ENCODE data around the gene S1PR5. TPM values are rescaled to one million over a fixed set of nuclear protein-coding genes. Genes with fewer than 3 reads are reported as not detected.

Gene S1PR5
- total and polyA plus RNA-seq, 2 experiments from 2014 or later = 4.6 to 8.0 TPM

DNA sequence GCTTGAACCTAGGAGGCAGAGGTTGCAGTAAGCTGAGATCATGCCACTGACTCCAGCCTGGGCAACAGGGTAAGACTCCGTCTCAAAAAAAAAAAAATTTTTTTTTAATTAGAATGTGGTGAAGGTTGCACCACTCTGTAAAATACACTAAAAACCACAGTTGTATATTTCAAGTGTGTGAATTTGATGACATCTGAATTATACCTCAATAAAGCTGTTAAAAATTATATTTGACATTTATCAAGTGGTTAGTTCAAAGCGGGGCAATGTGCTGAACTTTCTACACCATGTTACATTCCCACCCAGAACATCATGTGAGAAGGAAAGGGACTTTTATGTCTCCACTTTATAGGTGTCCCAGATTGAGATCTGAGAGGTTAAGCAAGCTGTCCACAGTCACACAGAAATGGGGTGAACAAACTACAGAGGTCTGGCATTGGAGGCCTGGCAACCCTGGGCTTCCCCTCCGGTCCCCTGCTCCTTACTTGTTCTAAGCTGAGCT is 5.9 kb upstream of the S1PR5 start:
- Mint-ChIP-seq H3K36me3 (ENCODE audit: low read depth) (no peaks in the 10 kb centered on the region; the same call in 2 of the 3 replicates), H3K27me3 (ENCODE audit: insufficient read depth, low read depth, poor library complexity) (peaks cover 16% of the 10 kb centered on the region), H3K9me3 (no peaks in the 10 kb centered on the region; the same call in 2 of the 3 replicates), H3K4me3 (no peak overlapping the region), H3K27ac (no peak overlapping the region), H3K4me1 (peaks cover 15% of the 10 kb centered on the region)
- ATAC-seq (no peak), DNase-seq (ENCODE audit: low spot score) (no peak)
- no peak overlapping the region for H3K4me2 ChIP-seq
- TF ChIP-seq, protein P1, sequence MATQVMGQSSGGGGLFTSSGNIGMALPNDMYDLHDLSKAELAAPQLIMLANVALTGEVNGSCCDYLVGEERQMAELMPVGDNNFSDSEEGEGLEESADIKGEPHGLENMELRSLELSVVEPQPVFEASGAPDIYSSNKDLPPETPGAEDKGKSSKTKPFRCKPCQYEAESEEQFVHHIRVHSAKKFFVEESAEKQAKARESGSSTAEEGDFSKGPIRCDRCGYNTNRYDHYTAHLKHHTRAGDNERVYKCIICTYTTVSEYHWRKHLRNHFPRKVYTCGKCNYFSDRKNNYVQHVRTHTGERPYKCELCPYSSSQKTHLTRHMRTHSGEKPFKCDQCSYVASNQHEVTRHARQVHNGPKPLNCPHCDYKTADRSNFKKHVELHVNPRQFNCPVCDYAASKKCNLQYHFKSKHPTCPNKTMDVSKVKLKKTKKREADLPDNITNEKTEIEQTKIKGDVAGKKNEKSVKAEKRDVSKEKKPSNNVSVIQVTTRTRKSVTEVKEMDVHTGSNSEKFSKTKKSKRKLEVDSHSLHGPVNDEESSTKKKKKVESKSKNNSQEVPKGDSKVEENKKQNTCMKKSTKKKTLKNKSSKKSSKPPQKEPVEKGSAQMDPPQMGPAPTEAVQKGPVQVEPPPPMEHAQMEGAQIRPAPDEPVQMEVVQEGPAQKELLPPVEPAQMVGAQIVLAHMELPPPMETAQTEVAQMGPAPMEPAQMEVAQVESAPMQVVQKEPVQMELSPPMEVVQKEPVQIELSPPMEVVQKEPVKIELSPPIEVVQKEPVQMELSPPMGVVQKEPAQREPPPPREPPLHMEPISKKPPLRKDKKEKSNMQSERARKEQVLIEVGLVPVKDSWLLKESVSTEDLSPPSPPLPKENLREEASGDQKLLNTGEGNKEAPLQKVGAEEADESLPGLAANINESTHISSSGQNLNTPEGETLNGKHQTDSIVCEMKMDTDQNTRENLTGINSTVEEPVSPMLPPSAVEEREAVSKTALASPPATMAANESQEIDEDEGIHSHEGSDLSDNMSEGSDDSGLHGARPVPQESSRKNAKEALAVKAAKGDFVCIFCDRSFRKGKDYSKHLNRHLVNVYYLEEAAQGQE (IDR thresholded peaks at IDR 0.05; ENCODE audit: unreplicated experiment) = no peak
- no peak for TF ChIP-seq CREB1 (CRISPR knock-in tag; IDR thresholded peaks at IDR 0.05; ENCODE audit: low read depth)
- peaks cover 24% of the 10 kb centered on the region for H3K27me3 ChIP-seq (ENCODE audit: insufficient read depth)
- H3K79me2 ChIP-seq (replicated peaks; ENCODE audit: insufficient read depth) = no peaks in the 10 kb centered on the region
- no peak overlapping the region for H3K4me3 ChIP-seq
- no peak overlapping the region for H2AFZ ChIP-seq
- no peaks in the 10 kb centered on the region; the same call in 1 of the 2 replicates for H3K36me3 ChIP-seq (ENCODE audit: insufficient read depth)
- H3K9me2 ChIP-seq (ENCODE audit: insufficient read depth) = no peaks in the 10 kb centered on the region
- no peak overlapping the region for H3K27ac ChIP-seq (ENCODE audit: low read depth)
- 0 out of 2 replicates have a peak, but pooled peaks cover 11% of the 10 kb centered on the region for H3F3A ChIP-seq (replicated peaks; ENCODE audit: low read depth)
- no peaks in the 10 kb centered on the region for H4K20me1 ChIP-seq (replicated peaks; ENCODE audit: insufficient read depth)
- H3K4me1 ChIP-seq (ENCODE audit: insufficient read depth) = peaks cover 7% of the 10 kb centered on the region

DNA sequence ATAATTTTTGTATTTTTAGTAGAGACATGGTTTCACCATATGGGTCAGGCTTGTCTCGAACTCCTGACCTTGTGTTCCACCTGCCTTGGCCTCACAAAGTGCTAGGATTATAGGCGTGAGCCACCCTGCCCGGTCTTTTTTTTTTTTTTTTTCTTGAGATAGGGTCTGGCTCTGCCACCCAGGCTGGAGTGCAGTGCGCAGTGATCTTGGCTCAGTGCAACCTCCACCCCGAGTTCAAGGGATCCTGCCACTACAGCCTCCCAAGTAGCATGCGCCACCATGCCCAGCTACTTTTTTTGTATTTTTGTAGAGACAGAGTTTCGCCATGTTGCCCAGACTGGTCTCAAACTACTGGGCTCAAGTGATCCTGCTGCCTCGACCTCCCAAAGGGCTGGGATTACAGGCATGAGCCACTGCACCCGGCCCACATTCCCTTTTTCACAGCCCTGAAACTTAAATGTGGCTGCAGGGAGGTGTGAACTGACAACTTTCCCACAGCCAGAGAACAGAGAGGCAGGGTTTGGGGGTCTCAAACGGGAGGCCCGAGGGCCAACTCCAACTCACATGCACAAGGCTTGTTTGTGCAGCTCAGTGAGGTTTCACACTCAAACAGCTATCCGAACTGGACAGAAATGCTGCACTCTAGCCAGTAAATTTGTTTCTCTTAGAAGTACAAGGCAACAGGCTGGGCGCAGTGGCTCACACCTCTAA is 4.4 kb upstream of the S1PR5 start:
- Mint-ChIP-seq H3K4me3 (no peak overlapping the region), H3K27me3 (ENCODE audit: insufficient read depth, low read depth, poor library complexity) (peaks cover 27% of the 10 kb centered on the region), H3K4me1 (peaks cover 21% of the 10 kb centered on the region), H3K9me3 (no peaks in the 10 kb centered on the region; the same call in 2 of the 3 replicates), H3K27ac (no peak overlapping the region), H3K36me3 (ENCODE audit: low read depth) (no peaks in the 10 kb centered on the region; the same call in 2 of the 3 replicates)
- H3K36me3 ChIP-seq (ENCODE audit: insufficient read depth) = no peaks in the 10 kb centered on the region
- H3K79me2 ChIP-seq (replicated peaks; ENCODE audit: insufficient read depth) = no peaks in the 10 kb centered on the region
- H3F3A ChIP-seq (replicated peaks; ENCODE audit: low read depth) = peaks cover 11% of the 10 kb centered on the region; the same call in 1 of the 2 replicates
- H3K4me1 ChIP-seq (ENCODE audit: insufficient read depth) = peaks cover 10% of the 10 kb centered on the region
- H3K4me2 ChIP-seq = no peak overlapping the region
- H4K20me1 ChIP-seq (replicated peaks; ENCODE audit: insufficient read depth) = no peaks in the 10 kb centered on the region
- DNase-seq (ENCODE audit: low spot score) = no peak
- H3K27ac ChIP-seq (ENCODE audit: low read depth) = no peak overlapping the region
- peak overlapping the region; percentile 63; the same call in 1 of the 2 replicates for H2AFZ ChIP-seq
- H3K27me3 ChIP-seq (ENCODE audit: insufficient read depth) = peaks cover 37% of the 10 kb centered on the region
- ATAC-seq = no peak
- TF ChIP-seq NANOG (IDR thresholded peaks at IDR 0.05; ENCODE audit: borderline replicate concordance) (no peak), JUNB (IDR thresholded peaks at IDR 0.05; ENCODE audit: unreplicated experiment) (no peak), EZH2phosphoT487 (IDR thresholded peaks at IDR 0.05; ENCODE audit: unreplicated experiment) (no peak), STAT1 (IDR thresholded peaks at IDR 0.05; ENCODE audit: unreplicated experiment) (no peak), EZH2 (IDR thresholded peaks at IDR 0.05; ENCODE audit: low read depth, unreplicated experiment) (no peak), ZNF331 (CRISPR knock-in tag; IDR thresholded peaks at IDR 0.05; ENCODE audit: low read depth) (no peak), CREB1 (CRISPR knock-in tag; IDR thresholded peaks at IDR 0.05; ENCODE audit: low read depth) (no peak), ZNF114 (CRISPR knock-in tag; IDR thresholded peaks at IDR 0.05) (no peak)
- TF ChIP-seq, protein P1 (IDR thresholded peaks at IDR 0.05; ENCODE audit: unreplicated experiment) = no peak
- TF ChIP-seq, protein P2, sequence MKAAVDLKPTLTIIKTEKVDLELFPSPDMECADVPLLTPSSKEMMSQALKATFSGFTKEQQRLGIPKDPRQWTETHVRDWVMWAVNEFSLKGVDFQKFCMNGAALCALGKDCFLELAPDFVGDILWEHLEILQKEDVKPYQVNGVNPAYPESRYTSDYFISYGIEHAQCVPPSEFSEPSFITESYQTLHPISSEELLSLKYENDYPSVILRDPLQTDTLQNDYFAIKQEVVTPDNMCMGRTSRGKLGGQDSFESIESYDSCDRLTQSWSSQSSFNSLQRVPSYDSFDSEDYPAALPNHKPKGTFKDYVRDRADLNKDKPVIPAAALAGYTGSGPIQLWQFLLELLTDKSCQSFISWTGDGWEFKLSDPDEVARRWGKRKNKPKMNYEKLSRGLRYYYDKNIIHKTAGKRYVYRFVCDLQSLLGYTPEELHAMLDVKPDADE (IDR thresholded peaks at IDR 0.05) = no peak
- H3K4me3 ChIP-seq = no peak overlapping the region
- H3K9me2 ChIP-seq (ENCODE audit: insufficient read depth) = no peaks in the 10 kb centered on the region
